Liver (tissue), 3 donors: ENCODE results near the gene TENM3.

ENCODE experiments used
- CTCF ChIP-seq: fragments of 150-350 bp; IDR thresholded peaks from 2 replicates; pipeline ENCODE4 v1.5.1; 2017; ENCODE audit warnings: improper control_type of control experiment, low read depth, low read length; ENCODE audit not compliant: missing input control
- HNF4A ChIP-seq, 2 donors: conservative IDR thresholded peaks; 2 replicates each; pipeline ENCODE4 v1.6.1; 2016; ENCODE audit warnings: antibody characterized with exemption in 2 of 2, mild to moderate bottlenecking in 2 of 2
- MAX ChIP-seq: IDR thresholded peaks from 2 replicates; pipeline ENCODE4 v1.6.1; 2016; ENCODE audit warnings: antibody characterized with exemption
- REST ChIP-seq: IDR thresholded peaks from 2 replicates; pipeline ENCODE4 v1.6.1; 2016; ENCODE audit warnings: antibody characterized with exemption, mild to moderate bottlenecking
- TAF1 ChIP-seq: conservative IDR thresholded peaks from 2 replicates; pipeline ENCODE4 v1.6.1; 2016; ENCODE audit warnings: antibody characterized with exemption, mild to moderate bottlenecking
- donor health status: healthy.
- donor health status: healthy.

GRCh38 chr4:182846036-182846435, 602.8 kb downstream of the TENM3 start:
- TF ChIP-seq CTCF (no peak), TAF1 (no peak), HNF4A (conservative IDR thresholded peaks at IDR 0.05) (no peak), REST (no peak), MAX (no peak)
